ENCODE results near the gene IRF6. TPM values are rescaled to one million over a fixed set of nuclear protein-coding genes. Genes with fewer than 3 reads are reported as not detected.

The IRF6 gene
- total and polyA plus RNA-seq, 2 donors: 22.8 to 39.9 TPM

GRCh38 chr1:209774592-209774991 lies 31.4 kb downstream of the IRF6 start:
- Histone ChIP-seq H3K27ac (ENCODE audit: low read depth in 1 of 2, low read length in 1 of 2) (no peak overlapping the region), H3K36me3 (ENCODE audit: control insufficient read depth in 2 of 2, insufficient read depth in 2 of 2, low read length in 1 of 2) (peaks cover 58 to 73% of the 10 kb centered on the region in 2 donors), H3K27me3 (ENCODE audit: control insufficient read depth in 2 of 2, insufficient read depth in 1 of 2, low read length in 1 of 2) (no peaks in the 10 kb centered on the region), H3K9me3 (ENCODE audit: control insufficient read depth in 2 of 2, insufficient read depth in 1 of 2, low read length in 1 of 2) (no peaks in the 10 kb centered on the region), H3K4me3 (ENCODE audit: low read length in 2 of 2) (no peak overlapping the region), H3K4me1 (ENCODE audit: control insufficient read depth in 2 of 2, insufficient read depth in 2 of 2, low read length in 2 of 2) (peaks cover 17 to 27% of the 10 kb centered on the region in 2 donors)
- WGBS: 97% methylated on average over 1 of the region's 1 CpG
- DNase-seq (ENCODE audit: low read depth in 6 of 9, low spot score in 9 of 9): no peak

- 77% methylated on average over 6 of the region's 6 CpGs for WGBS
- H3K9me3 ChIP-seq (ENCODE audit: control insufficient read depth in 2 of 2, insufficient read depth in 1 of 2, low read length in 1 of 2): no peaks in the 10 kb centered on the region
- DNase-seq (ENCODE audit: low read depth in 6 of 9, low spot score in 9 of 9): no peak
- no peaks in the 10 kb centered on the region for H3K27me3 ChIP-seq (ENCODE audit: control insufficient read depth in 2 of 2, insufficient read depth in 1 of 2, low read length in 1 of 2)
- no peak overlapping the region for H3K4me3 ChIP-seq (ENCODE audit: low read length in 2 of 2)
- peak overlapping the region in 1 of 2 donors; percentile 21 for H3K27ac ChIP-seq (ENCODE audit: low read depth in 1 of 2, low read length in 1 of 2)
- H3K36me3 ChIP-seq (ENCODE audit: control insufficient read depth in 2 of 2, insufficient read depth in 2 of 2, low read length in 1 of 2): peaks cover 50 to 52% of the 10 kb centered on the region in 2 donors
- peaks cover 28 to 50% of the 10 kb centered on the region in 2 donors for H3K4me1 ChIP-seq (ENCODE audit: control insufficient read depth in 2 of 2, insufficient read depth in 2 of 2, low read length in 2 of 2)
Observed at GRCh38 chr1:209772126-209772525, 33.8 kb downstream of the IRF6 start.

- Histone ChIP-seq H3K27me3 (ENCODE audit: control insufficient read depth in 2 of 2, insufficient read depth in 1 of 2, low read length in 1 of 2) (no peaks in the 10 kb centered on the region), H3K9me3 (ENCODE audit: control insufficient read depth in 2 of 2, insufficient read depth in 1 of 2, low read length in 1 of 2) (no peaks in the 10 kb centered on the region), H3K36me3 (ENCODE audit: control insufficient read depth in 2 of 2, insufficient read depth in 2 of 2, low read length in 1 of 2) (peaks cover 46 to 50% of the 10 kb centered on the region in 2 donors), H3K27ac (ENCODE audit: low read depth in 1 of 2, low read length in 1 of 2) (peak overlapping the region; percentile 93 to 96), H3K4me3 (ENCODE audit: low read length in 2 of 2) (peak overlapping the region; percentile 61 to 84), H3K4me1 (ENCODE audit: control insufficient read depth in 2 of 2, insufficient read depth in 2 of 2, low read length in 2 of 2) (peaks cover 31 to 58% of the 10 kb centered on the region in 2 donors)
- WGBS: 97% methylated on average over 17 of the region's 17 CpGs
- DNase-seq (ENCODE audit: low read depth in 6 of 9, low spot score in 9 of 9): no peak
Observed at GRCh38 chr1:209770636-209771415, 35.1 kb downstream of the IRF6 start.

DNA sequence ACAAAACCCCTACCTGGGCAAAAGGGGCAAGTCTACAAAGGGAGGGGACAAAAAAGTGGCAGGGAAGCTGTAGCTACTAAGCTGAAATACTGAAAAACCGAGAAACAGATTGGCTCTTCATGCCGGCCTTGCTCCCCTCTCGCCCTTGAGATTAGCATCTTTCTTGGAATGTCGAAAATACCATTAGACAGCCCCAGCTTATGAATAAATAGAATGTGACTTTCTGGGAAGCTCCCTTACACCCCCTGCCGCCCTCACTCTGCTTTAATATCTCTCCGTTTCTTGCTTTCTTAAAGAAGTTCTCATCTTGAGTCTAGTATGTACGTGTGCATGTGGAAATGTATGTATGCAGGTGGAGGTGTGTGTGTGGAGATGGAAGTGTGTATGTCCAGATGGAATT lies 36.0 kb downstream of the IRF6 start:
- DNase-seq (ENCODE audit: low read depth in 6 of 9, low spot score in 9 of 9): no peak
- no peaks in the 10 kb centered on the region for H3K9me3 ChIP-seq (ENCODE audit: control insufficient read depth in 2 of 2, insufficient read depth in 1 of 2, low read length in 1 of 2)
- 14% methylated on average over 7 of the region's 7 CpGs for WGBS
- H3K27me3 ChIP-seq (ENCODE audit: control insufficient read depth in 2 of 2, insufficient read depth in 1 of 2, low read length in 1 of 2): no peaks in the 10 kb centered on the region
- peak overlapping the region; percentile 93 to 96 for H3K27ac ChIP-seq (ENCODE audit: low read depth in 1 of 2, low read length in 1 of 2)
- H3K4me3 ChIP-seq (ENCODE audit: low read length in 2 of 2): peak overlapping the region; percentile 61 to 84
- H3K4me1 ChIP-seq (ENCODE audit: control insufficient read depth in 2 of 2, insufficient read depth in 2 of 2, low read length in 2 of 2): peaks cover 31 to 59% of the 10 kb centered on the region in 2 donors
- H3K36me3 ChIP-seq (ENCODE audit: control insufficient read depth in 2 of 2, insufficient read depth in 2 of 2, low read length in 1 of 2): peaks cover 42 to 49% of the 10 kb centered on the region in 2 donors

GRCh38 chr1:209769171-209769904 lies 36.6 kb downstream of the IRF6 start:
- peak overlapping the region; percentile 93 to 96 for H3K27ac ChIP-seq (ENCODE audit: low read depth in 1 of 2, low read length in 1 of 2)
- peaks cover 31 to 59% of the 10 kb centered on the region in 2 donors for H3K4me1 ChIP-seq (ENCODE audit: control insufficient read depth in 2 of 2, insufficient read depth in 2 of 2, low read length in 2 of 2)
- no peaks in the 10 kb centered on the region for H3K27me3 ChIP-seq (ENCODE audit: control insufficient read depth in 2 of 2, insufficient read depth in 1 of 2, low read length in 1 of 2)
- no peaks in the 10 kb centered on the region for H3K9me3 ChIP-seq (ENCODE audit: control insufficient read depth in 2 of 2, insufficient read depth in 1 of 2, low read length in 1 of 2)
- peak in 8 of 9 donors; percentile 59 to 94 (median 81) for DNase-seq (ENCODE audit: low read depth in 6 of 9, low spot score in 9 of 9)
- peaks cover 40 to 47% of the 10 kb centered on the region in 2 donors for H3K36me3 ChIP-seq (ENCODE audit: control insufficient read depth in 2 of 2, insufficient read depth in 2 of 2, low read length in 1 of 2)
- WGBS: 3% methylated on average over 13 of the region's 13 CpGs
- H3K4me3 ChIP-seq (ENCODE audit: low read length in 2 of 2): peak overlapping the region; percentile 61 to 84

GRCh38 chr1:209768354-209768774 lies 37.6 kb downstream of the IRF6 start:
- Histone ChIP-seq H3K4me1 (ENCODE audit: control insufficient read depth in 2 of 2, insufficient read depth in 2 of 2, low read length in 2 of 2) (peaks cover 31 to 59% of the 10 kb centered on the region in 2 donors), H3K27ac (ENCODE audit: low read depth in 1 of 2, low read length in 1 of 2) (peak overlapping the region; percentile 93 to 96), H3K4me3 (ENCODE audit: low read length in 2 of 2) (peak overlapping the region; percentile 61 to 84), H3K36me3 (ENCODE audit: control insufficient read depth in 2 of 2, insufficient read depth in 2 of 2, low read length in 1 of 2) (peaks cover 40 to 47% of the 10 kb centered on the region in 2 donors), H3K27me3 (ENCODE audit: control insufficient read depth in 2 of 2, insufficient read depth in 1 of 2, low read length in 1 of 2) (no peaks in the 10 kb centered on the region), H3K9me3 (ENCODE audit: control insufficient read depth in 2 of 2, insufficient read depth in 1 of 2, low read length in 1 of 2) (no peaks in the 10 kb centered on the region)
- DNase-seq (ENCODE audit: low read depth in 6 of 9, low spot score in 9 of 9): peak; percentile 78 to 96 (median 89)
- whole genome bisulfite sequencing: 2% methylated on average over 9 of the region's 9 CpGs

- no peaks in the 10 kb centered on the region for H3K27me3 ChIP-seq (ENCODE audit: control insufficient read depth in 2 of 2, insufficient read depth in 1 of 2, low read length in 1 of 2)
- peak overlapping the region; percentile 61 to 84 for H3K4me3 ChIP-seq (ENCODE audit: low read length in 2 of 2)
- no peaks in the 10 kb centered on the region for H3K9me3 ChIP-seq (ENCODE audit: control insufficient read depth in 2 of 2, insufficient read depth in 1 of 2, low read length in 1 of 2)
- H3K4me1 ChIP-seq (ENCODE audit: control insufficient read depth in 2 of 2, insufficient read depth in 2 of 2, low read length in 2 of 2): peaks cover 31 to 59% of the 10 kb centered on the region in 2 donors
- peak overlapping the region; percentile 93 to 96 for H3K27ac ChIP-seq (ENCODE audit: low read depth in 1 of 2, low read length in 1 of 2)
- peaks cover 42 to 50% of the 10 kb centered on the region in 2 donors for H3K36me3 ChIP-seq (ENCODE audit: control insufficient read depth in 2 of 2, insufficient read depth in 2 of 2, low read length in 1 of 2)
- DNase-seq (ENCODE audit: low read depth in 6 of 9, low spot score in 9 of 9): peak in 2 of 9 donors; percentile 43 to 57
Observed at GRCh38 chr1:209767706-209768105, 38.2 kb downstream of the IRF6 start.

DNA sequence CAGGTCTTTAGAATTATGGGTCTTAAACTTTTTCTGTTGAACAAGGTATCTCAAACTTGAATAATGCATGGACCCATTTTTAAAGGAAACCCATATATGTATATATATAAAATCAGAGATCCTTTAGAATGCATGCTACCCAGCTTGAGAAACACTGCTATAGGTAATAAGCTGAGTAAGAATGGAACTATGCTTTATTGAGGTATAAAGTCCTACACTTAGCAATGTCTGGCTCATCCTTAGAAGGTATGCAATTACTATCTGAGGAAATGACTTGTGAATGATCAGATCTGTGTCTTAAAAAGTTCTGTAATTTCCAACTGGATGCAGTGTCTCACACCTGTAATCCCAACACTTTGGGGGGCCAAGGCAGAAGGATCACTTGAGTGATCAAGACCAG lies 38.8 kb downstream of the IRF6 start:
- Histone ChIP-seq H3K27me3 (ENCODE audit: control insufficient read depth in 2 of 2, insufficient read depth in 1 of 2, low read length in 1 of 2) (no peaks in the 10 kb centered on the region), H3K9me3 (ENCODE audit: control insufficient read depth in 2 of 2, insufficient read depth in 1 of 2, low read length in 1 of 2) (no peaks in the 10 kb centered on the region), H3K4me3 (ENCODE audit: low read length in 2 of 2) (peak overlapping the region in 1 of 2 donors; percentile 84), H3K36me3 (ENCODE audit: control insufficient read depth in 2 of 2, insufficient read depth in 2 of 2, low read length in 1 of 2) (peaks cover 48 to 52% of the 10 kb centered on the region in 2 donors), H3K4me1 (ENCODE audit: control insufficient read depth in 2 of 2, insufficient read depth in 2 of 2, low read length in 2 of 2) (peaks cover 31 to 56% of the 10 kb centered on the region in 2 donors), H3K27ac (ENCODE audit: low read depth in 1 of 2, low read length in 1 of 2) (peak overlapping the region; percentile 31 to 96)
- DNase-seq (ENCODE audit: low read depth in 6 of 9, low spot score in 9 of 9): no peak

DNA sequence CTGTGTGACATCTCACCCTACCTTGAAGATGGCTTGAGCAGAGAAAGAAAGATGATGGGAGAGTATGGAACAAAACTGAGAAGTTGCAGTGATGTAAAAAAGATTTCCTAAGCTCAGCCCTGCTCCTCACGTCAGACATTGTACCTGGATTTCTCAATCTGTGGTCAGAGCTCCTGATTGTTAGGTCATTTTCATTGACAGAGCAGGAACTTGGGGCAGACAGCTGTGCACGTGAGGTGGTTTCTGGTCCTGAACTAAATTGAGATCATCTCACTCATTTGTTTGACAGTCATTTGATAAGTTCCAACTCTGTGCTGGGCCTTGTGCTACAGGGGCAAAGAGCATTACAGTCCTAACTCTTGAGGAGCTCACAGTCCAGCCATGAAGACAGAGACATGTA lies 39.9 kb downstream of the IRF6 start:
- Histone ChIP-seq H3K4me1 (ENCODE audit: control insufficient read depth in 2 of 2, insufficient read depth in 2 of 2, low read length in 2 of 2) (peaks cover 26 to 47% of the 10 kb centered on the region in 2 donors), H3K27ac (ENCODE audit: low read depth in 1 of 2, low read length in 1 of 2) (peak overlapping the region in 1 of 2 donors; percentile 6), H3K36me3 (ENCODE audit: control insufficient read depth in 2 of 2, insufficient read depth in 2 of 2, low read length in 1 of 2) (peaks cover 50 to 59% of the 10 kb centered on the region in 2 donors), H3K9me3 (ENCODE audit: control insufficient read depth in 2 of 2, insufficient read depth in 1 of 2, low read length in 1 of 2) (no peaks in the 10 kb centered on the region), H3K27me3 (ENCODE audit: control insufficient read depth in 2 of 2, insufficient read depth in 1 of 2, low read length in 1 of 2) (no peaks in the 10 kb centered on the region), H3K4me3 (ENCODE audit: low read length in 2 of 2) (no peak overlapping the region)
- no peak for DNase-seq (ENCODE audit: low read depth in 6 of 9, low spot score in 9 of 9)
- 85% methylated on average over 2 of the region's 2 CpGs for WGBS

Data from thymus (tissue), 11 donors.